T47D (cell line): ENCODE data around the gene KLF15.
A peak's percentile ranks its signal among the peaks of the same experiment; 100 is the strongest.

Source experiments
- DNase-seq, 2 experiments: peaks; one replicate each; pipeline versions ENCODE4 v3.0.0 to v3.0.0-alpha.2; 2011 to 2012; ENCODE audit warnings: low read depth in 1 of 2, low spot score in 1 of 2
- JUND ChIP-seq: IDR thresholded peaks from 2 replicates; pipeline ENCODE4 v1.6.1; 2012; ENCODE audit warnings: low read depth
- in situ Hi-C: cut with HindIII; loops from 2 replicates; pipeline ENCODE4 v1.10.0; 2016; ENCODE audit warnings: low sequenced_read_pairs, low pct_unique_long_range_greater_than_20kb

The KLF15 gene

GRCh38 chr3:126395846-126396513 is 38.8 kb upstream of the KLF15 start:
- DNase-seq: no peak
- in situ Hi-C loops: no loop called here
- no peak for TF ChIP-seq JUND

GRCh38 chr3:126394977-126395321 is 37.7 kb upstream of the KLF15 start:
- no peak for DNase-seq
- in situ Hi-C loops: no loop called here
- no peak for TF ChIP-seq JUND

- in situ Hi-C loops: no loop called here
- TF ChIP-seq JUND: no peak
- no peak for DNase-seq
These were observed 37.2 kb upstream of the KLF15 start, which contains the start of gene CFAP100 for GRCh38 chr3:126394179-126394976. CFAP100 (plus strand) TSS chr3:126394909; CDS start chr3:126396001, 1,092 bp downstream.

GRCh38 chr3:126393563-126393962 is 36.4 kb upstream of the KLF15 start:
- DNase-seq: no peak
- in situ Hi-C loops: no loop called here
- no peak for TF ChIP-seq JUND

GRCh38 chr3:126392246-126392645 is 35.0 kb upstream of the KLF15 start:
- TF ChIP-seq JUND: no peak
- no peak for DNase-seq
- in situ Hi-C loops: no loop called here

GRCh38 chr3:126391631-126392030 is 34.4 kb upstream of the KLF15 start:
- in situ Hi-C loops: no loop called here
- no peak for DNase-seq
- no peak for TF ChIP-seq JUND

- in situ Hi-C loops: no loop called here
- no peak for TF ChIP-seq JUND
- no peak for DNase-seq
These were observed 33.5 kb upstream of the KLF15 start for GRCh38 chr3:126390751-126391150.

GRCh38 chr3:126390201-126390600 is 33.0 kb upstream of the KLF15 start:
- in situ Hi-C loops: no loop called here
- no peak for DNase-seq
- TF ChIP-seq JUND: no peak

- in situ Hi-C loops: no loop called here
- DNase-seq: peak in 1 of 2 experiments; percentile 37
- no peak for TF ChIP-seq JUND
These were observed 32.6 kb upstream of the KLF15 start for GRCh38 chr3:126389794-126390146.

GRCh38 chr3:126389112-126389793 is 32.0 kb upstream of the KLF15 start:
- in situ Hi-C loops: no loop called here
- peak; percentile 81 to 95 for DNase-seq
- TF ChIP-seq JUND: no peak

GRCh38 chr3:126381966-126382365 is 24.8 kb upstream of the KLF15 start:
- in situ Hi-C loops: no loop called here
- TF ChIP-seq JUND: no peak
- DNase-seq: no peak

GRCh38 chr3:126380011-126380768 is 23.0 kb upstream of the KLF15 start:
- no peak for TF ChIP-seq JUND
- in situ Hi-C loops: no loop called here
- DNase-seq: no peak
